Mesothelial cell of epicardium (in vitro differentiated cells): ENCODE measurements around the gene WDFY2. TPM values are rescaled to one million over a fixed set of nuclear protein-coding genes. Genes with fewer than 3 reads are reported as not detected.
"Not testable (repeated sequence)": the region's sequence is repeated elsewhere in the genome, so short reads cannot be mapped to it uniquely, and the experiment has no call there.

Experiments
- DNase-seq, 2 experiments: peaks; one replicate each; pipeline ENCODE4 v3.0.0; 2021; ENCODE audit warnings: low spot score in 2 of 2; ENCODE audit not compliant: unreplicated experiment in 2 of 2
- H3K27ac Mint-ChIP-seq: 2 replicates; pipeline ENCODE4 v1.8.0; 2021; ENCODE audit warnings: mixed read lengths
- H3K27me3 Mint-ChIP-seq: 2 replicates; pipeline ENCODE4 v1.8.0; 2021; ENCODE audit warnings: low read depth, mixed read lengths
- H3K36me3 Mint-ChIP-seq: 2 replicates; pipeline ENCODE4 v1.8.0; 2021; ENCODE audit warnings: mixed read lengths
- H3K4me1 Mint-ChIP-seq: 2 replicates; pipeline ENCODE4 v1.8.0; 2021; ENCODE audit warnings: mixed read lengths
- H3K4me3 Mint-ChIP-seq: 2 replicates; pipeline ENCODE4 v1.8.0; 2021; ENCODE audit warnings: mild to moderate bottlenecking, moderate library complexity, mixed read lengths
- H3K9me3 Mint-ChIP-seq: 2 replicates; pipeline ENCODE4 v1.8.0; 2021; ENCODE audit warnings: mixed read lengths
- CTCF ChIP-seq: fragments of 200-600 bp; sonication (generic); IDR thresholded peaks from one replicate; pipeline ENCODE4 v1.5.0; 2021; ENCODE audit warnings: antibody characterized with exemption; ENCODE audit not compliant: unreplicated experiment
- total RNA-seq: library from RNA; stranded (reverse); gene quantifications from 3 replicates; pipeline ENCODE4 v1.2.1, GENCODE V29; 2021

Gene WDFY2
- total RNA-seq, 1 donor from 2014 or later, result 12.1 TPM

- Mint-ChIP-seq H3K27me3 (peaks cover 7% of the 10 kb centered on the region), H3K27ac (peak overlapping the region; percentile 67), H3K36me3 (no peaks in the 10 kb centered on the region), H3K9me3 (no peaks in the 10 kb centered on the region), H3K4me3 (no peak overlapping the region), H3K4me1 (peaks cover 35% of the 10 kb centered on the region)
- DNase-seq, result no peak
- TF ChIP-seq CTCF, result no peak
Observed at GRCh38 chr13:51590231-51590970, 6.1 kb downstream of the WDFY2 start.

GRCh38 chr13:51590971-51591627 is 6.8 kb downstream of the WDFY2 start:
- Mint-ChIP-seq H3K4me3 (no peak overlapping the region), H3K27me3 (peaks cover 7% of the 10 kb centered on the region), H3K9me3 (no peaks in the 10 kb centered on the region), H3K36me3 (no peaks in the 10 kb centered on the region), H3K4me1 (peaks cover 29% of the 10 kb centered on the region), H3K27ac (peak overlapping the region; percentile 89)
- TF ChIP-seq CTCF, result no peak
- no peak for DNase-seq

GRCh38 chr13:51591938-51592337 is 7.7 kb downstream of the WDFY2 start:
- H3K9me3 Mint-ChIP-seq, H3K36me3 Mint-ChIP-seq, H3K27me3 Mint-ChIP-seq, DNase-seq, H3K4me3 Mint-ChIP-seq: not testable (repeated sequence)
- peaks cover 35% of the 10 kb centered on the region for H3K4me1 Mint-ChIP-seq
- H3K27ac Mint-ChIP-seq, result peak overlapping the region; percentile 89

GRCh38 chr13:51594432-51594831 is 10.2 kb downstream of the WDFY2 start:
- Mint-ChIP-seq H3K36me3 (no peaks in the 10 kb centered on the region), H3K27ac (no peak overlapping the region), H3K4me3 (no peak overlapping the region), H3K4me1 (peaks cover 29% of the 10 kb centered on the region), H3K9me3 (no peaks in the 10 kb centered on the region), H3K27me3 (no peaks in the 10 kb centered on the region)
- no peak for DNase-seq
- TF ChIP-seq CTCF, result no peak

GRCh38 chr13:51595416-51595815 is 11.2 kb downstream of the WDFY2 start:
- H3K9me3 Mint-ChIP-seq, result no peaks in the 10 kb centered on the region
- no peaks in the 10 kb centered on the region for H3K27me3 Mint-ChIP-seq
- no peak overlapping the region for H3K4me3 Mint-ChIP-seq
- no peak overlapping the region for H3K27ac Mint-ChIP-seq
- DNase-seq, result no peak
- TF ChIP-seq CTCF, result no peak
- H3K4me1 Mint-ChIP-seq, result peaks cover 21% of the 10 kb centered on the region
- no peaks in the 10 kb centered on the region for H3K36me3 Mint-ChIP-seq

- peaks cover 9% of the 10 kb centered on the region for H3K4me1 Mint-ChIP-seq
- no peaks in the 10 kb centered on the region for H3K27me3 Mint-ChIP-seq
- no peaks in the 10 kb centered on the region for H3K36me3 Mint-ChIP-seq
- H3K4me3 Mint-ChIP-seq, result no peak overlapping the region
- H3K9me3 Mint-ChIP-seq, result no peaks in the 10 kb centered on the region
- peak overlapping the region; percentile 34 for H3K27ac Mint-ChIP-seq
- no peak for TF ChIP-seq CTCF
- no peak for DNase-seq
Observed at GRCh38 chr13:51596541-51596940, 12.3 kb downstream of the WDFY2 start.
